Activated T-cell treated with anti-CD3 and anti-CD28 coated beads, Interleukin-2, amount 50 U/mL, for 4 hours (primary cell): ENCODE results near the gene RPN2. TPM values are rescaled to one million over a fixed set of nuclear protein-coding genes. Genes with fewer than 3 reads are reported as not detected.

ENCODE experiments used
- ATAC-seq, 2 donors: fragments of 200-7000 bp; cut with Tn5 transposase; one replicate each; pipeline ENCODE4 v1.10.0; 2021
- DNase-seq: peaks from one replicate; pipeline ENCODE4 v3.0.0-alpha.2; 2020
- H3K27me3 Mint-ChIP-seq: one replicate; pipeline ENCODE4 v1.8.0; 2021; ENCODE audit warnings: low read depth, mixed read lengths
- H3K36me3 Mint-ChIP-seq: one replicate; pipeline ENCODE4 v1.8.0; 2022; ENCODE audit warnings: mixed read lengths; ENCODE audit not compliant: insufficient read depth
- H3K4me1 Mint-ChIP-seq: one replicate; pipeline ENCODE4 v1.8.0; 2021; ENCODE audit warnings: low read depth, mixed read lengths
- H3K4me3 Mint-ChIP-seq: one replicate; pipeline ENCODE4 v1.8.0; 2021; ENCODE audit warnings: mild to moderate bottlenecking, moderate library complexity, mixed read lengths
- H3K9me3 Mint-ChIP-seq: one replicate; pipeline ENCODE4 v1.8.0; 2021; ENCODE audit warnings: mixed read lengths
- total RNA-seq, 3 donors: library from RNA; stranded (reverse); gene quantifications; one replicate each; pipeline ENCODE4 v1.2.1, GENCODE V29; 2021

RPN2 gene
- total RNA-seq, 3 donors from 2014 or later = 186 to 199 (median 188) TPM

- Mint-ChIP-seq H3K36me3 (peaks cover 34% of the 10 kb centered on the region), H3K27me3 (no peaks in the 10 kb centered on the region), H3K4me3 (no peak overlapping the region), H3K4me1 (peaks cover 69% of the 10 kb centered on the region), H3K9me3 (no peaks in the 10 kb centered on the region)
- ATAC-seq (no peak), DNase-seq (no peak)
These were observed 14.7 kb downstream of the RPN2 start for GRCh38 chr20:37193821-37194220.

GRCh38 chr20:37194621-37195417, 15.7 kb downstream of the RPN2 start:
- DNase-seq = no peak
- Mint-ChIP-seq H3K4me1 (peaks cover 61% of the 10 kb centered on the region), H3K9me3 (no peaks in the 10 kb centered on the region), H3K27me3 (no peaks in the 10 kb centered on the region), H3K4me3 (peak overlapping the region; percentile 5), H3K36me3 (peaks cover 37% of the 10 kb centered on the region)
- peak; percentile 43 to 44 for ATAC-seq

GRCh38 chr20:37198932-37199660, 20.0 kb downstream of the RPN2 start:
- no peaks in the 10 kb centered on the region for H3K27me3 Mint-ChIP-seq
- H3K4me3 Mint-ChIP-seq = no peak overlapping the region
- H3K36me3 Mint-ChIP-seq = peaks cover 38% of the 10 kb centered on the region
- DNase-seq (no peak), ATAC-seq (no peak)
- H3K4me1 Mint-ChIP-seq = peaks cover 28% of the 10 kb centered on the region
- H3K9me3 Mint-ChIP-seq = no peaks in the 10 kb centered on the region

GRCh38 chr20:37200376-37200775, 21.2 kb downstream of the RPN2 start:
- no peak for ATAC-seq

GRCh38 chr20:37200926-37201826, 22.0 kb downstream of the RPN2 start:
- Mint-ChIP-seq H3K9me3 (no peaks in the 10 kb centered on the region), H3K27me3 (no peaks in the 10 kb centered on the region), H3K36me3 (peaks cover 53% of the 10 kb centered on the region), H3K4me1 (peaks cover 11% of the 10 kb centered on the region), H3K4me3 (no peak overlapping the region)
- DNase-seq (no peak), ATAC-seq (no peak)

More at GRCh38 chr20:37200376-37200775, 21.2 kb downstream of the RPN2 start:
- H3K27me3 Mint-ChIP-seq = no peaks in the 10 kb centered on the region
- DNase-seq = no peak
- H3K36me3 Mint-ChIP-seq = peaks cover 48% of the 10 kb centered on the region
- H3K4me3 Mint-ChIP-seq = no peak overlapping the region
- H3K9me3 Mint-ChIP-seq = no peaks in the 10 kb centered on the region
- H3K4me1 Mint-ChIP-seq = peaks cover 16% of the 10 kb centered on the region

GRCh38 chr20:37201827-37202162, 22.7 kb downstream of the RPN2 start:
- Mint-ChIP-seq H3K36me3 (peaks cover 50% of the 10 kb centered on the region), H3K4me1 (peaks cover 6% of the 10 kb centered on the region), H3K4me3 (no peak overlapping the region), H3K27me3 (no peaks in the 10 kb centered on the region), H3K9me3 (no peaks in the 10 kb centered on the region)
- ATAC-seq (no peak), DNase-seq (no peak)

- Mint-ChIP-seq H3K36me3 (peaks cover 51% of the 10 kb centered on the region), H3K9me3 (no peaks in the 10 kb centered on the region), H3K4me3 (no peak overlapping the region), H3K27me3 (no peaks in the 10 kb centered on the region), H3K4me1 (no peaks in the 10 kb centered on the region)
- ATAC-seq (no peak), DNase-seq (no peak)
These were observed 23.3 kb downstream of the RPN2 start for GRCh38 chr20:37202267-37202943.

- H3K36me3 Mint-ChIP-seq = peaks cover 53% of the 10 kb centered on the region
These were observed 24.9 kb downstream of the RPN2 start for GRCh38 chr20:37204056-37204455.

GRCh38 chr20:37205130-37205529, 26.0 kb downstream of the RPN2 start:
- ATAC-seq (no peak), DNase-seq (no peak)
- Mint-ChIP-seq H3K36me3 (peaks cover 50% of the 10 kb centered on the region), H3K4me3 (no peak overlapping the region), H3K27me3 (no peaks in the 10 kb centered on the region), H3K4me1 (no peaks in the 10 kb centered on the region), H3K9me3 (no peaks in the 10 kb centered on the region)

More at GRCh38 chr20:37204056-37204455, 24.9 kb downstream of the RPN2 start:
- ATAC-seq (no peak), DNase-seq (no peak)
- no peak overlapping the region for H3K4me3 Mint-ChIP-seq
- H3K4me1 Mint-ChIP-seq = no peaks in the 10 kb centered on the region
- no peaks in the 10 kb centered on the region for H3K27me3 Mint-ChIP-seq
- no peaks in the 10 kb centered on the region for H3K9me3 Mint-ChIP-seq

- peaks cover 44% of the 10 kb centered on the region for H3K36me3 Mint-ChIP-seq
- no peak for ATAC-seq
These were observed 26.7 kb downstream of the RPN2 start for GRCh38 chr20:37205794-37206193.

GRCh38 chr20:37207171-37207570, 28.0 kb downstream of the RPN2 start:
- Mint-ChIP-seq H3K9me3 (no peaks in the 10 kb centered on the region), H3K4me1 (no peaks in the 10 kb centered on the region), H3K4me3 (no peak overlapping the region), H3K27me3 (no peaks in the 10 kb centered on the region), H3K36me3 (peaks cover 43% of the 10 kb centered on the region)
- DNase-seq (no peak), ATAC-seq (no peak)

More at GRCh38 chr20:37205794-37206193, 26.7 kb downstream of the RPN2 start:
- no peak for DNase-seq
- no peaks in the 10 kb centered on the region for H3K9me3 Mint-ChIP-seq
- no peaks in the 10 kb centered on the region for H3K4me1 Mint-ChIP-seq
- no peak overlapping the region for H3K4me3 Mint-ChIP-seq
- no peaks in the 10 kb centered on the region for H3K27me3 Mint-ChIP-seq

GRCh38 chr20:37209193-37209592, 30.1 kb downstream of the RPN2 start:
- Mint-ChIP-seq H3K27me3 (no peaks in the 10 kb centered on the region), H3K4me1 (no peaks in the 10 kb centered on the region), H3K36me3 (peaks cover 48% of the 10 kb centered on the region), H3K9me3 (no peaks in the 10 kb centered on the region), H3K4me3 (no peak overlapping the region)
- DNase-seq (no peak), ATAC-seq (no peak)

- no peaks in the 10 kb centered on the region for H3K4me1 Mint-ChIP-seq
- H3K4me3 Mint-ChIP-seq = no peak overlapping the region
- ATAC-seq = no peak
- peaks cover 47% of the 10 kb centered on the region for H3K36me3 Mint-ChIP-seq
- no peaks in the 10 kb centered on the region for H3K9me3 Mint-ChIP-seq
- no peak for DNase-seq
- H3K27me3 Mint-ChIP-seq = no peaks in the 10 kb centered on the region
These were observed 30.7 kb downstream of the RPN2 start for GRCh38 chr20:37209661-37210314.
